Ramos (cell line): Measurements from ENCODE around the gene RNF20.
"Not testable (repeated sequence)": the region's sequence is repeated elsewhere in the genome, so short reads cannot be mapped to it uniquely, and the experiment has no call there.

Source experiments
- in situ Hi-C: fragments of 300-500 bp; cut with MboI; formaldehyde crosslinking; loops from one replicate; pipeline ENCODE4 v1.14.3; 2022; ENCODE audit warnings: low sequenced_read_pairs; ENCODE audit not compliant: unreplicated experiment

The RNF20 gene

DNA sequence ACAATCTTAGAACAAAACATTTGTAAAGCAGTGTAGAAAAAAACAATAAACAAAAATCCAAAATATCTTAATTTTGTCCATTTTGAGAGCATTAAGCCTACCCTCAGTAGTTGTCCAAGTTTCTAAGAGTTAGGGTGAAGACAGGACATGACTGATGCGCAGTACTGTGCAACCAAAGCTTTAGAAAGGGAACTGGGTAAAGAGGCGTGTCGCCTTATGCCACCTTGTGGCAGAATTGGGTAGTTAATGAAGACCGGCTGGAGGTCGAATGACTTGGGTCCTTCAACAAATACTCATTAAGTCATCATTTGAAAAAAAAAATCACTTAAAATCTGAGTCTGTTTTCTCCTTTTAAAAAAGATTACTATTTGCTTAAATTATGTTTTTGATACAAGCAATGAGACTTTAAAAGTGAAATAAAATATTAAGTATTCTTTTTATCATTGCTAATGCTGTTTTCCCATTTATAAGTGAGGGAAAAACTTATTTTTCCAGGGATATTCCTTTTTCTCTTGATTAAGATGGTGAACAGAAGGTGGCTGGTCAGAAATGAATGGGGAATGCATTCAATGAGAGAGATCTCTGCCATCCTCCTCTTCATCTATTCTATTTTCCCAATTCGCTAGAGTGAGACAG lies 3.5 kb upstream of the RNF20 start:
- in situ Hi-C loops = loop anchor here (5.0 to 10.0 kb wide), 2 partner anchors 73 to 135 kb away; partner anchors contain the start of genes MRPL50 and ZNF189

DNA sequence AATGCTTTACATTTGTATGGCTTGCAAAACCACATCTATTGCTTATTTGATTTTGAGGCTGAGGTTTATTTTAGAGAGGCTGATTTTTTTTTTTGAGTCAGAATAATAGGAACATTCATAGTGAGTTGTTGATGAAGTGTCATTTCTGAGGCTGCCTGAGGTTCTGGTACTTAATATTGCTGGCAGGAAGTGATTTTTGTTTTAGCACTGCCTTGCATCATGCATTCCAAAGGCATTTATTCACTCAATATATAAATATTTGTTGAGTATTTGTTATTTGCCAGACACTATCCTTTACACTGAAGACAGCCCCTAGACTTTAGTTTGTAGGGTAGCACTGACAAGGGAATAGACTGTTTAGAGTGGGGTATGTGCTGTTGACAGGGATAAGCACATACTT lies 2.7 kb downstream of the RNF20 start:
- in situ Hi-C loops = loop anchor here (10.0 kb wide), 1 partner anchor 142 kb away; the partner anchor contains the start of genes MRPL50 and ZNF189

DNA sequence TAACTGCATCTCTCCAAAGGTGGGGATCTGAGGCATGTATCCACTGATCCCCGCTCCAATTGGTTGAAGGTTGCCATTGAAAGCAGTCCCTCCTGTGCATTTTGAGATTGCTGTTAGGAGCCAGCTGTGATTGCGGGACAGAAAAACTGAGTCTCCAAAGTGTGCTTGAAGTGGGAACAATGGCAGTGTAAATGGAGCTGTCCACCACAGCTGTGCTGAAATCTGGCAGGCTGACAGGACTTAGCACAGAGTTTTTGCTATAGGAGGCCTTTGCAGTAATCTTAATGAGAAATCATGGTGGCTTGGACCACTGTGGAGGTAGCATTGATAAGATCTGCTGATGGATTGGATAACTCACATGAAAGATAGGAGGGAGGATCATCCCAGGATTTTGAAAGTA lies 3.3 kb downstream of the RNF20 start:
- in situ Hi-C loops = loop anchor here (10.0 kb wide), 1 partner anchor 142 kb away; the partner anchor contains the start of genes MRPL50 and ZNF189

DNA sequence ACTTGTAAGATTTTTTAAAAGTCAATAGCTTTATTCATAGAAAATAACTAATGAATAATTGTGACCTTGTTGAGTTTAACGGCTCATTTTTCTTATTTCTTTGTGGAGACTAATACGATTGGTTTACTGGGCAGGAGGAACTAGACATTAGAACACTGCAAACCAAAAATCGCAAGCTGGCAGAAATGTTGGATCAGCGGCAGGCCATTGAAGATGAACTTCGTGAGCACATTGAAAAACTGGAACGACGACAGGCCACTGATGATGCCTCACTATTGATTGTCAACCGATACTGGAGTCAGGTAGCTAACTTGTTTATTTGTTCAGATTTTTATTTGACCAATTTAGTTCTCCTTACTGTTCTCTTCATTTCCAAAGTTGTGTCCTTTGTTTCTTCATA lies 6.4 kb downstream of the RNF20 start:
- in situ Hi-C loops = no loop called here

DNA sequence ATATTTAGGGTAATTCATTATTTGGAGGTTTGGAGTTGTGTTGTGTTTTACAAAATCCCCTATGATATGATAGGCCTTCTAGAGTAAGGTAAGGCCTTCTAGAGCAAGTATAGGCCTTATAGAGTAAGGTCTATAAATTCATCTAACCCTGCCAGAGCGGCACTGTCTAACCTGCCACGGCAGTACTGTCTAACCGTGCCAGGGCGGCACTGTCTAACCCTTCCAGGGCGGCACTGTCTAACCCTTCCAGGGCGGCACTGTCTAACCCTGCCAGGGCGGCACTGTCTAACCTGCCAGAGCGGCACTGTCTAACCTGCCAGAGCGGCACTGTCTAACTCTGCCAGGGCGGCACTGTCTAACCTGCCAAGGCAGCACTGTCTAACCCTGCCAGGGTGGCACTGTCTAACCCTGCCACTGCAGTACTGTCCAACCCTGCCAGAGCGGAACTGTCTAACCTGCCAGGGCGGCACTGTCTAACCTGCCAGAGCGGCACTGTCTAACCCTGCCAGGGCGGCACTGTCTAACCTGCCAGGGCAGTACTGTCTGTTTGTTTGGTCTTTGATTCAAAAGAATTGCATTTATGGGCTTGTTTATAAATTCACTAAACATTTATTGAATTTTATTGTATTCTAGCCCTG lies 9.6 kb downstream of the RNF20 start:
- in situ Hi-C loops = no loop called here

DNA sequence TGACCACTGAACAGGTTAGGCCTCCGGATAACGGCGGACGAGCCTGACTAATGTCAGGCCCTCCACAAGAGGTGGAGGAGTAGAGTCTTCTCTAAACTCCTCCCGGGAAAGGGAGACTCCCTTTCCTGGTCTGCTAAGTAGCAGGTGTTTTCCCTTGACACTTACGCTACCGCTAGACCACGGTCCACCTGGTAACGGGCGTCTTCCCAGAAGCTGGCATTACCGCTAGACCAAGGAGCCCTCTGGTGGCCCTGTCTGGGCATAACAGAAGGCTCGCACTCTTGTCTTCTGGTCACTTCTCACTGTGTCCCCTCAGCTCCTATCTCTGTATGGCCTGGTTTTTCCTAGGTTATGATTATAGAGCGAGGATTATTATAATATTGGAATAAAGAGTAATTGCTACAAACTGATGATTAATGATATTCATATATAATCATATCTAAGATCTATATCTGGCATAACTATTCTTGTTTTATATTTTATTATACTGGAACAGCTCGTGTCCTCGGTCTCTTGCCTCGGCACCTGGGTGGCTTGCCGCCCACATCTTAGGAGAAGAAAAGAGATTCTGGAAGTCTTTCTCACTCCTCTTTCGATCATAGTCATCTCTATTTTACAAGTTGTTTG lies 15.9 kb downstream of the RNF20 start:
- in situ Hi-C loops = not testable (repeated sequence)

DNA sequence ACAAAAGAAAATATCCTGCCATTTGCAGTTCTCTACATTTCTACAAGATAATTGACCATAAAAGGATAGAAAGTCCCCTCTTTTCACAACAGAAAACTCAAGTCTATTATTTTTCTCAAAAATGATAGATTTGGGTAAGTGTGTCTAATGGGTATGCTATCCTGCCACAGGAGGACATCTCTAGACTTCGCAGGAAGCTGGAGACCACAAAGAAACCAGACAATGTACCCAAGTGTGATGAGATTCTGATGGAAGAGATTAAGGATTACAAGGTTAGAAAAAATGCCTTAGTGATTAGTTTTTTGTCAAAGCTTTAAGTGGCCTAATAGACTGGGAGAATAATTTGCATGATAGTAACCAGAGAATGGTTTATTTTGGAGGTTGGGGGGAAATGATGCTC lies 28.1 kb downstream of the RNF20 start:
- in situ Hi-C loops = no loop called here

DNA sequence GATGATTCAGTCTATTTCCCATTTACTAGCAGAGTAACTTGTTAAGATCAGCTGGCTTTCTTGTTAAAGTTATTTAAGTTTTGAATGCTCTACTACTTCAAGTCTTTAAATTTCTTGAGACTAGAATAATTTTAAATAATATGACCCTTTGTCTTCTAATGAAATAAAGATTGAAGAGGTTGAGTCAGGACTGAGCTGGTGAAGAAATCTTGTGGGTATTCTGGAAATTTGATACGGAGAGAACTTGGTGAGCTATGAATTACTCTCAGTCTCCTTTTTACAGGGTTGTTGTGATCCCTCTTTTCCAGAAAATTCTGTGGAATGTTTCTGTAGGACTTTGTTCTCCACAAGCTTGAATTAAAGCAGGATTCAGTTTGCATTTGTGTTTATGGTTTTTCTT lies 29.3 kb downstream of the RNF20 start:
- in situ Hi-C loops = no loop called here

DNA sequence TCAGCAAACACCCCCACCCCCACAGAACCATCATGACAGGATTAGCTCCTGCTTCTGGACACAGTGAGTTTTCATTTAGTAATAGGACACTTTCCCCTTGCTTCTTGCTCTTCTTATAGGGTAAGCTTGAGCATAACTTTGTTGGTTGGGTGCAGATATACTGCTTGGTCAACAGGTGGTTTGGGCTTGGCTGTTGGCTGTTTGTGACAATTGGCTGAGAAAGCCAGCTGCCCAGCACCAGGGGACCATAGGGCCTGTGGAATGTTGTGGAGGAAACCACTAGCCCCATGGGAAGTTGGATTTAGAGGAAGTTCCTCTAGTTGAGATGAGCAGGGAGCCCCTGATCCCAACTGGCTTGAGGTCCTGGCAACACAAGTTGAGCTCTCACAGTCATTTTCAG lies 30.6 kb downstream of the RNF20 start:
- in situ Hi-C loops = no loop called here

DNA sequence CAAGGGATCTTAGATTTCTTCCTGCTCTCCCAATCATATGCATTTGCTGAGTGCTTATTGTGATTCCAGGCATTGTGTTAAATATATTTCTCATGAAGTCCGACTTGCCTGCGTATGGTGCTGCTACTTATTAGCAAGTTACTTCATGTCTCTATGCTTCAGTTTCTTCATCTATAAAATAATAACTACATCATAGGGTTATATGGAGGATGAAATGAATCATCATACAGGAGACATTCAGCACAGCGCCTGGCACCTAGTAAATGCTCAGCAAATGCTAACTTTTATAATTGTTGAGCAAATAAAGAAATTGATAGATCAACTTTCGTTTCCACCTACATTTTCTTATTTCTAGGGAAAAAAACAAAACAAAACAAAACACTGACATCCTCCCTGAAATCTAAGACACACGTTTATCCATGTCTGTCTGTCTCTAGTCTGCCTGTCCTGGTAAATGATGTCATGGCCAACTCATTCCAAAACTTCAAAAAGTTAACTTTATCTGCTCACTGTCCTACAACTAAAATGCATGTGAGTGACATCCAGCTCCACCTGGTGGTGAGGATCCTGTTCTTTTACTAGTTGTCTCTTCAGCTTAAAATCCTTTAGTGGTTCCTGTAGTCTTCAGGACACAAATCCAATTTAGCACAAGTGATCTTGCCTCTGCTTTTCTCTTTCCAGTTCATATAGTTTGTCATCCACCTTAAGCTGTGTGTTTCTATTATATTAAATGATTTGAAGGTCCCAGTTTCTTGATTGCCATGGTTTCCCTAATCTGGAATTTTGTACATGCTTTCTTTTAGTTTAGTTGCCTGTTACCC lies 33.5 kb downstream of the RNF20 start:
- in situ Hi-C loops = no loop called here

DNA sequence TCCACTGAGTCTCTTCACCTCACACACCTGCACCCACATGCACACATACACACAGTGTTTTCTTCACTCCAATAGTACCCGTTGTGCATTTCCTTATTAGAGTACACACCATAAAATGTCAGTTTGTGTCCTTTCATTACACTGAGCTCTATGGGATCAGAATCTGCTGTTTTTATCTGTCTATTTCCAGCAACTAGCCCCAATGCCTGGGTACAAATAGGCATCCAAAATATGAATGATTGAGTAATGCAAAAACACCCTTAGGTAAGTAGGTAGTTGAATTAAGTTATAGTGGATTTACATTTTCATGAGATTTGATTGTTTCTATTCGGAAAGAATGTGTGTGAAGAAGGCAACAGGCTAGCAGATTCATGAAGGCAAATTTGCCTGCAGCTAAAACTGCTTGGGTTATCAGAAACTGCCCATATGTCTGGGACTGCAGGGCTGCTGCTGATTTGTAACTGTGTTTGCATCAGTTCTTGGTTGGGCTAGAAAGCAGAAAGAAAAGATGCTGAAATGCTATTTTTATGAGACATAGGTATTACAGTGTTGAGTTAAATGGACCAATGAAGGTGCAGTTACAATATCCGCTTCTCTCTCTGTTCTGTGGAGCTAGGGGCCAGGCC lies 34.2 kb downstream of the RNF20 start:
- in situ Hi-C loops = no loop called here

DNA sequence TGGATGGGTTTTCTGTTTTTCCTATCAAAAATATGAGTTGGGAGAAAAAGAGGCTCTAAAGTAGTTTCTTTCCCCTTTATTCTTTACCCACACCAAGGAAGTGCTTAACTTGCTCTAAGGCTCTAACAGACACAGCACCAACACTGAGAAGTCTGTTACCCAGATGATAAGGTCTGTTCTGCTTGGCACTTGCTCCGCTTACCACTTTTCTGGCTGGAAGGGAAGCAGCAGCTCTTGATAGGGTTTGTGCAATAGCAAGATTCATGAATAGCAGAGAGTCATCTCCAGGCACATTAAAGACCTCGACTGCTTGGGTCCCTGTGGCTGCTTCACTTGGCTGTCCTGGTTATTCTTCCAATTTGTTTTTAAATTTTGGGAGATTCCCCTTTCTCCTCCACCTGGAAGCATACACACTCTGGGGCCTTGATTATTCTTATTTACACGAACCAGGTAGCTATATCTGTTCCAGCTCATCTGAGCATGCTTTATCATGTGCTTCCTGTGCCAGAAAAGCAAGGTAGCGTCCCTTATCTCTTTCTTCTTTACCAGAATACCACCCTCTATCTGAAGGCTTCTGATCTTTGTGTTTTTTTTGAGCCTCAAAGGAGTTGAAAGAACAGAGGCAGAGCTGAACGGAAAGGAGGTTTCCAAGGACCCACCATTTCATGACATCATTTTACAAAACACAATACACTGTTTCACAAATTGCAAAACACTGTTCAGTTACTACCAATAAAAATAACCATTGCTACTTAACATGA lies 36.3 kb downstream of the RNF20 start:
- in situ Hi-C loops = no loop called here

DNA sequence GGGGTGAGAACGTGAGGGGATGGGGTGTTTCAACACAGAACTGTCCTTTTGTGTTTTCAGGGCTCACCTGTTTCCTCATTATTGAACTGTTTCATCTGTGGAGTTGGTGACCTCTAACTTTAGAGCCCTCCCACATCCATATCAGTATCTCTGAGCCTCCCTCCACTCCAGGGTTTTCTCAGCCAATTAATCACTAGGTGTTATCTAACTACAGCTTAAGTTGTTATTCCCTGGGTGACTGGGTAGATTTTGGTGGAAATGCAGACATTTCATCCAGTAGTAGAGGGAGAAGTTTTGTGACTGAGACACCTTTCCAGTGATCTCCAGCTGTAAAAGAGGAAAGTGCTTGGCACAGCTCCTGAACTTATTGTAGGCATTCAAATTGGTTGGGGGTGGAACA lies 37.5 kb downstream of the RNF20 start:
- in situ Hi-C loops = no loop called here

DNA sequence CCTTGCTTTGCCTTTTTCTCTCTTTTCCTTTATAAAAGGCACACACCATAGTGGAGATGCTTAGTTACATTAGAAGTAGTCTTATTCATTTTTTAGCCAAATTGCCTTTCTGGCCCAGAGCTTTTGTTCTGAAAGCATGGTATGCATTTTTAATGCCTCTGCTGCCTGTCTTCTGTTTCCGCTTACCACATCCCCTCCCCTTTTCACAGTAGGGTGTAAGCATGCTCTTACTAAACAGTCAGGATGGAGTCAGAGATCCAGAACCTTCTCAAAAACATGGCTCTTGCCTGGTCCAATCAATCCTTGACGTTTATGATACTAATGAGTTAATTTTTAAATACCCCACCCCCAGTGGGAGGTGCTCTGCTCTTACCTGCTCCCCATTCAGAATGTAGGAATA lies 38.7 kb downstream of the RNF20 start:
- in situ Hi-C loops = no loop called here

DNA sequence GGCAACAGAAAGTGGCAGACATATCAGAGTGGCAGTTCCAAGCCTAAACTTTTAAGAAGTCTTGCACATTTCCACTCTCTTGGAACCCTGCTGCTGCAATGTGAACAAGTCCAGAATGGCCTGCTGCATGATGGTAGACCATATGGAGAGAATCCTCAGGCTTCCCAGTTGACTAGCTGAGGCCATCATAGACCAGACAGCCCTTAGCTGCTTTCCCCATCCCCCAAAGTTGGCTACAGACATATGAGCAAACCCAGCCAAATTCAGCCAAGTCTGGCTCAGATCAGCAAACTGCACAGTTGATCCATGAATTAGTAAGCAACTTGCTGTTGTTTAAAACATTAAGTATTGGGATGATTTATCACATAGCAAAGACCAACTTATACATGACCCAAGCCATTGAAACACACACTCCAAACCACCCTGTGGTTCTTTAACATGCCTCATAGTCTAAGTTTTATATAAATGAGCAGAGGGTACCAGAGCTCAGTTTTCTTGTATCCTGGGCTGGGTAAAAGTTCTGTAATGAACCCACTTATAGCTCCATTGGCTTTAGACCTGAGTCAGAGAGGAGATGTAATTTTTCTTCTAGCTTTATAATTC lies 41.2 kb downstream of the RNF20 start:
- in situ Hi-C loops = no loop called here

DNA sequence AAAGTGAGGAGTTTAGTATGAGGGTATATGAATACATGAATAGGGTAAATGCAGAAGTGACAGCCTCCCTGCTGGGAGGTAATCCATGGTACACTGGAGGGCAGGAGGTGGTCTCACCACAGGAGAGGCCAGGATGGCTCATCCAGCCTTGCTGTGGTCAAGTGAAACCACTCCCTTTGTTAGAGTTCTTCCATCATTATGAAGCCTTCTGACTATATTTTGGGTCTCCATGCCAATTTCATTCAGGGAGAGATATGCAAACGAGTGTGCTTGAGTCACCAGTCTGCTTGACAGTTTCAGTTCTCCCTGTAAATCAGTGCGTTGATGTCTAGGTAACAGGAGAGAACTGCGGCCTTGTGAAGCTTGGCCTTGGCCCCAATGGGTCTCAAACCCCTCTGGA lies 44.7 kb downstream of the RNF20 start:
- in situ Hi-C loops = no loop called here

DNA sequence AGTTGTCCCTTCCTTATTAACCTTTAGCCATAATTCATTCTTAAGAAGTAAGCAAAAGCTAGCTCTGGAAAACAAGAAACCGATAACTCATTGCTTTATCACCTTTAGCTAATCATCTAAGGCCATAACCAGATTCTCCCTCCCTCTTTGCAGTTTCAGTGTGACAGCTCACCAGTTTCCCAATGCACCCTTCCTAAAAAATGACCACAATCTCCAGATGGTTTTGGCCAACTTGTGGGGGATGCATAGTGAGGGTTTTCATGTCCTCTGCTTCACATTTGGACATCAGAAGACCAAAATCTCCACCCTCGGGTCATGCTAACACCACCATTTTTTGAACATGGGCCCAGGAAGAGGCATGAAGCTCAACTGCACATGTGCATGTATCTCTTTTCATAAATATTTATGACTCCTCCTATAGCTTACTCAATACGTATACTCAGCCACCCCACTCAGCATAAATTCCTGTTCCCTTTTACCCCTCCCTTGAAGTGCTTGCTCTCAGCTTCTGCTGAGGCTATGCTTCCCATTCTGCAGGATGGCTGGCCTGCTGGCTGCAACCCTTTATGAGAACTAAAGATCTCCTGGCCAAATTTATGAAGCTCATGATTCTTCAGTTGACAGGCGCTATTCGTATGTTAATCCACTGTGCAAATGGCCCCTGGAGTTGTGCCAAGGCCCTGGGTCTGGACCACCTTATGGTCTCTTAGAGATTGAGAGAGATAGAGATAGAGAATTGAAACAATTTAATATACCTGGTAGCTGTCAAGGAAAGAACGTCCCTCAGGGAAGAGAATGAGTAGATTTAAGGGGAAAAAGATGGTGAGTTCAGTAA lies 46.3 kb downstream of the RNF20 start:
- in situ Hi-C loops = no loop called here

DNA sequence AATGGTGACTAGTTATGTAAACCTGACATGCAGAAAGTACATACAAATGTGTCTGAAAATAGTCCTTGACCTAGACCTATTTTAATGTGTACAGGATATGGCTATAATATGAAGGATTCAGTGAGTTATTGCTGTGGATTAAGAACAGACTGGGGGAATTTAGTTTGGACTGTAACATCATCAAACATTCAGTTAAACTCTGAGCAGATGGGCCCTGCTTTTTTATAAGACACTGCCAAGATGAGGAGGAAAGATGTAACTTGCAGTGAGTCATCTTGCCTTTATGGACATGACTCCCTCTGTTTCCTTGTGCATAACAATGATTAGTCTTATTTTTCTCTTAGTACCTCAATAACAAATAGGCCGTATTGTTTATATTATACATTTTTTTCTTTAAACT lies 48.9 kb downstream of the RNF20 start:
- in situ Hi-C loops = no loop called here
